ENCODE results near the gene STK32A.

The STK32A gene

GRCh38 chr5:147375151-147375550 is 140.3 kb downstream of the STK32A start:
- Histone ChIP-seq H3K4me3 (replicated peaks; ENCODE audit: insufficient read depth, low read length) (no peak overlapping the region), H3K27ac (replicated peaks) (no peak overlapping the region), H3K27me3 (ENCODE audit: insufficient read depth, poor library complexity, severe bottlenecking) (no peaks in the 10 kb centered on the region)
- DNase-seq (ENCODE audit: low read depth in 1 of 2, low spot score in 1 of 2) = peak in 1 of 2 experiments; percentile 15
- TF ChIP-seq CTCF (IDR thresholded peaks at IDR 0.05; ENCODE audit: insufficient read depth, low read length) (no peak), GABPA (IDR thresholded peaks at IDR 0.05; ENCODE audit: low read depth) (no peak), POLR2AphosphoS5 (IDR thresholded peaks at IDR 0.05; ENCODE audit: low read depth) (no peak), REST (IDR thresholded peaks at IDR 0.05; ENCODE audit: insufficient replicate concordance, low read depth) (no peak)

GRCh38 chr5:147377682-147378081 is 142.9 kb downstream of the STK32A start:
- no peak overlapping the region for H3K4me3 ChIP-seq (replicated peaks; ENCODE audit: insufficient read depth, low read length)
- no peaks in the 10 kb centered on the region for H3K27me3 ChIP-seq (ENCODE audit: insufficient read depth, poor library complexity, severe bottlenecking)
- no peak overlapping the region for H3K27ac ChIP-seq (replicated peaks)
- TF ChIP-seq REST (IDR thresholded peaks at IDR 0.05; ENCODE audit: insufficient replicate concordance, low read depth) (no peak), POLR2AphosphoS5 (IDR thresholded peaks at IDR 0.05; ENCODE audit: low read depth) (no peak), GABPA (IDR thresholded peaks at IDR 0.05; ENCODE audit: low read depth) (no peak), SPI1 (IDR thresholded peaks at IDR 0.05; ENCODE audit: borderline replicate concordance, low read depth) (no peak), CTCF (IDR thresholded peaks at IDR 0.05; ENCODE audit: insufficient read depth, low read length) (no peak)
- DNase-seq (ENCODE audit: low read depth in 1 of 2, low spot score in 1 of 2) = no peak

- Histone ChIP-seq H3K27ac (replicated peaks) (no peak overlapping the region), H3K4me3 (replicated peaks; ENCODE audit: insufficient read depth, low read length) (no peak overlapping the region), H3K27me3 (ENCODE audit: insufficient read depth, poor library complexity, severe bottlenecking) (no peaks in the 10 kb centered on the region)
- DNase-seq (ENCODE audit: low read depth in 1 of 2, low spot score in 1 of 2) = no peak
- TF ChIP-seq CTCF (IDR thresholded peaks at IDR 0.05; ENCODE audit: insufficient read depth, low read length) (no peak), POLR2AphosphoS5 (IDR thresholded peaks at IDR 0.05; ENCODE audit: low read depth) (no peak), GABPA (IDR thresholded peaks at IDR 0.05; ENCODE audit: low read depth) (no peak), SPI1 (IDR thresholded peaks at IDR 0.05; ENCODE audit: borderline replicate concordance, low read depth) (no peak), REST (IDR thresholded peaks at IDR 0.05; ENCODE audit: insufficient replicate concordance, low read depth) (no peak)
Measured at GRCh38 chr5:147381555-147381954, 146.7 kb downstream of the STK32A start.
